Hepatocyte (in vitro differentiated cells): ENCODE data around the gene CTNNA2.

Experiments
- EZH2 ChIP-seq: fragments of 200-600 bp; sonication (generic); IDR thresholded peaks from 2 replicates; pipeline ENCODE4 v1.6.1; 2016; ENCODE audit warnings: antibody characterized with exemption, mild to moderate bottlenecking, borderline replicate concordance
- TF ChIP-seq, protein P1 (sequence below): fragments of 200-600 bp; sonication (generic); IDR thresholded peaks from 2 replicates; pipeline ENCODE4 v1.5.1; 2016; ENCODE audit warnings: antibody characterized with exemption, mild to moderate bottlenecking; ENCODE audit not compliant: poor library complexity

DNA sequence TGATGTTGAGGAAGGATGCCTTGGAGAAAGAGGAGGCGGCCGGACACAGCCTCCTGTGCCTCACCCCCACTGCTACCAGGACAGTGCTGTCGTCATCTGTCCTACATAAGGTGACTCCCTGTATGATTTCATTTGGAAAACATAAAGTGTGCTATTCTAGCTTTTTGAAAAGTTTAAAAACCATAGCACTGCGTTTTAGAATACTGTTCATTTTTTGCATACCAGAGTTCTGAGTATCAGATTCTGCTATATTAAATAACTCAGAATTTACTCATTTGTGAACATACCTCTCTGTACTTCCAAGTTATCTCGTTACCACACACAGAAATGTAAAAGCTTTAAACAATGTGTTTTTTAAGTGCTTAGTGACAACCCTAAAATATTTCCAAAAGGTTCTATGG is 488.9 kb downstream of the CTNNA2 start:
- TF ChIP-seq, protein P1, sequence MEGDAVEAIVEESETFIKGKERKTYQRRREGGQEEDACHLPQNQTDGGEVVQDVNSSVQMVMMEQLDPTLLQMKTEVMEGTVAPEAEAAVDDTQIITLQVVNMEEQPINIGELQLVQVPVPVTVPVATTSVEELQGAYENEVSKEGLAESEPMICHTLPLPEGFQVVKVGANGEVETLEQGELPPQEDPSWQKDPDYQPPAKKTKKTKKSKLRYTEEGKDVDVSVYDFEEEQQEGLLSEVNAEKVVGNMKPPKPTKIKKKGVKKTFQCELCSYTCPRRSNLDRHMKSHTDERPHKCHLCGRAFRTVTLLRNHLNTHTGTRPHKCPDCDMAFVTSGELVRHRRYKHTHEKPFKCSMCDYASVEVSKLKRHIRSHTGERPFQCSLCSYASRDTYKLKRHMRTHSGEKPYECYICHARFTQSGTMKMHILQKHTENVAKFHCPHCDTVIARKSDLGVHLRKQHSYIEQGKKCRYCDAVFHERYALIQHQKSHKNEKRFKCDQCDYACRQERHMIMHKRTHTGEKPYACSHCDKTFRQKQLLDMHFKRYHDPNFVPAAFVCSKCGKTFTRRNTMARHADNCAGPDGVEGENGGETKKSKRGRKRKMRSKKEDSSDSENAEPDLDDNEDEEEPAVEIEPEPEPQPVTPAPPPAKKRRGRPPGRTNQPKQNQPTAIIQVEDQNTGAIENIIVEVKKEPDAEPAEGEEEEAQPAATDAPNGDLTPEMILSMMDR = no peak
- no peak for TF ChIP-seq EZH2
